HepG2 (cell line): ENCODE data around the gene KLHL35. TPM values are rescaled to one million over a fixed set of nuclear protein-coding genes. Genes with fewer than 3 reads are reported as not detected.

Source experiments
- CBX5 ChIP-seq: sonication (generic); formaldehyde crosslinking; IDR thresholded peaks from 2 replicates; pipeline ENCODE4 v1.4.0; 2020; ENCODE audit warnings: missing genetic modification reagents, borderline replicate concordance
- FOXO1 ChIP-seq: sonication (generic); formaldehyde crosslinking; IDR thresholded peaks from 2 replicates; pipeline ENCODE4 v1.4.0; 2020; ENCODE audit warnings: missing genetic modification reagents
- GABPB1 ChIP-seq: IDR thresholded peaks from 2 replicates; pipeline ENCODE4 v1.6.1; 2016; ENCODE audit warnings: mild to moderate bottlenecking, missing genetic modification reagents, moderate library complexity, missing compliant biosample characterization
- GATAD2A ChIP-seq: IDR thresholded peaks from 2 replicates; pipeline ENCODE4 v1.6.1; 2016
- HHEX ChIP-seq: IDR thresholded peaks from 2 replicates; pipeline ENCODE4 v1.6.1; 2016; ENCODE audit warnings: control low read depth
- HNF4A ChIP-seq: sonication (generic); formaldehyde crosslinking; IDR thresholded peaks from 2 replicates; pipeline ENCODE4 v1.4.0; 2020; ENCODE audit warnings: missing genetic modification reagents
- KAT2B ChIP-seq: fragments of 150-350 bp; IDR thresholded peaks from 2 replicates; pipeline ENCODE4 v1.6.1; 2014; ENCODE audit warnings: low read depth, low read length, borderline replicate concordance
- MTF1 ChIP-seq: sonication (generic); formaldehyde crosslinking; IDR thresholded peaks from 2 replicates; pipeline ENCODE4 v1.5.0; 2020; ENCODE audit warnings: missing genetic modification reagents
- RFXAP ChIP-seq: sonication (generic); formaldehyde crosslinking; IDR thresholded peaks from 2 replicates; pipeline ENCODE4 v1.4.0; 2020; ENCODE audit warnings: missing genetic modification reagents, borderline replicate concordance
- SAP130 ChIP-seq: IDR thresholded peaks from 2 replicates; pipeline ENCODE4 v1.6.1; 2016; ENCODE audit warnings: low read depth
- SMARCE1 ChIP-seq: fragments of 450-650 bp; IDR thresholded peaks from 2 replicates; pipeline ENCODE4 v1.6.1; 2017; ENCODE audit warnings: borderline replicate concordance
- SP4 ChIP-seq: sonication (generic); formaldehyde crosslinking; IDR thresholded peaks from 2 replicates; pipeline ENCODE4 v1.8.1; 2023; ENCODE audit warnings: mild to moderate bottlenecking, missing genetic modification reagents
- TCF7 ChIP-seq: sonication (generic); IDR thresholded peaks from 2 replicates; pipeline ENCODE4 v1.6.1; 2016; ENCODE audit warnings: antibody characterized with exemption, low read depth
- TGIF2 ChIP-seq: IDR thresholded peaks from 2 replicates; pipeline ENCODE4 v1.6.1; 2016; ENCODE audit warnings: control low read depth, missing compliant biosample characterization
- ZNF24 ChIP-seq: fragments of 450-650 bp; IDR thresholded peaks from 2 replicates; pipeline ENCODE4 v1.6.1; 2017; ENCODE audit warnings: antibody characterized with exemption, mild to moderate bottlenecking
- ZNF251 ChIP-seq: sonication (generic); formaldehyde crosslinking; IDR thresholded peaks from 2 replicates; pipeline ENCODE4 v1.9.0; 2021; ENCODE audit warnings: mild to moderate bottlenecking, missing genetic modification reagents
- ZNF292 ChIP-seq: sonication (generic); formaldehyde crosslinking; IDR thresholded peaks from 2 replicates; pipeline ENCODE4 v1.8.1; 2022; ENCODE audit warnings: mild to moderate bottlenecking, low read depth, missing genetic modification reagents, borderline replicate concordance
- ZNF780A ChIP-seq: sonication (generic); formaldehyde crosslinking; IDR thresholded peaks from 2 replicates; pipeline ENCODE4 v1.8.0; 2022; ENCODE audit warnings: mild to moderate bottlenecking, missing genetic modification reagents, moderate library complexity
- polyA plus RNA-seq, 8 experiments: library from polyadenylated mRNA; depleted of rRNA in 3 of 8; stranded (reverse) in 7 of 8; unstranded in 1 of 8; fragments of >200 nt; fragmentation: Illumina TruSeq in 4 of 8; extraction: Trizol in 4 of 8; gene quantifications; 2 replicates each; pipeline versions ENCODE4 v1.2.1 to v1.2.3, GENCODE V29; 2011 to 2016; ENCODE audit warnings: low read depth in 4 of 8, missing spikeins in 1 of 8, mixed read lengths in 1 of 8; ENCODE audit not compliant: insufficient read depth in 1 of 8
- total RNA-seq, 5 experiments: library from RNA; depleted of rRNA; stranded (reverse); fragments of >200 nt; fragmentation: Illumina TruSeq; extraction: Trizol; gene quantifications; 2 replicates each; pipeline ENCODE4 v1.2.3, GENCODE V29; 2016; ENCODE audit warnings: low read depth in 1 of 5
- TF ChIP-seq, protein P1 (sequence below): sonication (generic); formaldehyde crosslinking; IDR thresholded peaks from 2 replicates; pipeline ENCODE4 v1.5.1; 2020; ENCODE audit warnings: mild to moderate bottlenecking, missing genetic modification reagents, moderate library complexity
- TF ChIP-seq, protein P2 (sequence below): sonication (generic); formaldehyde crosslinking; IDR thresholded peaks from 2 replicates; pipeline ENCODE4 v1.5.0; 2020; ENCODE audit warnings: missing genetic modification reagents, mild to moderate bottlenecking, borderline replicate concordance
- TF ChIP-seq, protein P3 (sequence below): IDR thresholded peaks from 2 replicates; pipeline ENCODE4 v1.6.1; 2018; ENCODE audit warnings: missing genetic modification reagents, mild to moderate bottlenecking, missing compliant biosample characterization
- TF ChIP-seq, protein P4 (sequence below): sonication (generic); formaldehyde crosslinking; IDR thresholded peaks from 2 replicates; pipeline ENCODE4 v1.4.0; 2020; ENCODE audit warnings: missing genetic modification reagents, borderline replicate concordance
- TF ChIP-seq, protein P5 (sequence below): sonication (generic); formaldehyde crosslinking; IDR thresholded peaks from 2 replicates; pipeline ENCODE4 v1.9.0; 2021; ENCODE audit warnings: missing genetic modification reagents, borderline replicate concordance

The KLHL35 gene
- total and polyA plus RNA-seq, 2 of the 13 experiments (the other 11 are each of a cell fraction or from before 2014, with no cell fraction given): not detected

DNA sequence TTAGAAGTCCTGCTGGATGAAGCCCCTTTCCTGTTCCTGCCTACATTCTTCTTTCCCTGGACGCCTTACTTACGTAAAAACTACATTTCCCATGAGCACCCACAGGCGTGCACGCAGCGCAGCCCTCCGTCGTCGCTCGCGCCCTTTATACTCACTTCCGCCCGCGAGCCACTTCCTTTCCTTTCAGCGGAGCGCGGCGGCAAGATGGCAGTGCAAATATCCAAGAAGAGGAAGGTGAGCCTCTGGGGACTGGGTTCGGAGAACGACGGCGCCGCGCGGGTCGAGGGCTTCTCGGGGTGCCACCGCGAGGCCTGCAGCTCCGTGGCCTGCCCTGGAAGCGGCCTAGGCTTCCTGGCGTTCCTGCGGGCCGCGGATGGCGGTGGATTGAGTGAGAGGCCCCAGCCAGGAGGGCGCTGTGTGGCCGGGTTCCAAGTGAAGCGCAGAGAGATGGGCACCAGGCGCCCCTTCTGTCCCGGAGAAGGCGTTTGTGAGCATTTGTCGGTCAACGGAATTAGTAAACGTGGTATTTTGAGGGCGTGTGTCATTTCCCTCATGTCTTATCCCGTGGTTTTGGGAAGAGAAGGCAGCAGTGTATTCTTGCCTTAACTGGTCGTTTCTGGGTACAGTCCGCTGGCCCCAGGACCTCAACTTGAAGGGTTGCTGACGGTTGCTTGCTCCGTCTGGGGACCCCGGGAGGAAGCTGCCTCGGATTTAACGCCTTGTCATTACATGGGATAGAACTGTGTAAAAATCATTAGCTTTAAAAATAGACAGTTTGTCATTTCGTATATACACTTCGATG is 33.5 kb downstream of the KLHL35 start, which contains the start of gene RPS3 (continued):
- peak; percentile 17; the same call in 1 of the 2 replicates for TF ChIP-seq HNF4A (CRISPR knock-in tag)
- TF ChIP-seq, protein P1, sequence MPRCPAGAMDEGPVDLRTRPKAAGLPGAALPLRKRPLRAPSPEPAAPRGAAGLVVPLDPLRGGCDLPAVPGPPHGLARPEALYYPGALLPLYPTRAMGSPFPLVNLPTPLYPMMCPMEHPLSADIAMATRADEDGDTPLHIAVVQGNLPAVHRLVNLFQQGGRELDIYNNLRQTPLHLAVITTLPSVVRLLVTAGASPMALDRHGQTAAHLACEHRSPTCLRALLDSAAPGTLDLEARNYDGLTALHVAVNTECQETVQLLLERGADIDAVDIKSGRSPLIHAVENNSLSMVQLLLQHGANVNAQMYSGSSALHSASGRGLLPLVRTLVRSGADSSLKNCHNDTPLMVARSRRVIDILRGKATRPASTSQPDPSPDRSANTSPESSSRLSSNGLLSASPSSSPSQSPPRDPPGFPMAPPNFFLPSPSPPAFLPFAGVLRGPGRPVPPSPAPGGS: peak; percentile 90
- 0 out of 2 replicates have a peak, but pooled peaks have one; percentile 68 for TF ChIP-seq CBX5 (CRISPR knock-in tag)
- no peak for TF ChIP-seq ZNF24
- no peak for TF ChIP-seq KAT2B
- TF ChIP-seq ZNF780A (CRISPR knock-in tag): peak; percentile 73; the same call in 1 of the 2 replicates
- TF ChIP-seq, protein P2, sequence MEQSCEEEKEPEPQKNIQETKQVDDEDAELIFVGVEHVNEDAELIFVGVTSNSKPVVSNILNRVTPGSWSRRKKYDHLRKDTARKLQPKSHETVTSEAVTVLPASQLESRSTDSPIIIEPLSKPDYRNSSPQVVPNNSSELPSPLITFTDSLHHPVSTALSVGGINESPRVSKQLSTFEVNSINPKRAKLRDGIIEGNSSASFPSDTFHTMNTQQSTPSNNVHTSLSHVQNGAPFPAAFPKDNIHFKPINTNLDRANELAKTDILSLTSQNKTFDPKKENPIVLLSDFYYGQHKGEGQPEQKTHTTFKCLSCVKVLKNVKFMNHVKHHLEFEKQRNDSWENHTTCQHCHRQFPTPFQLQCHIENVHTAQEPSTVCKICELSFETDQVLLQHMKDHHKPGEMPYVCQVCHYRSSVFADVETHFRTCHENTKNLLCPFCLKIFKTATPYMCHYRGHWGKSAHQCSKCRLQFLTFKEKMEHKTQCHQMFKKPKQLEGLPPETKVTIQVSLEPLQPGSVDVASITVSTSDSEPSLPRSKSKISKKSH (CRISPR knock-in tag): peak; percentile 73; the same call in 1 of the 2 replicates
- peak; percentile 83 for TF ChIP-seq MTF1 (CRISPR knock-in tag)
- TF ChIP-seq, protein P3, sequence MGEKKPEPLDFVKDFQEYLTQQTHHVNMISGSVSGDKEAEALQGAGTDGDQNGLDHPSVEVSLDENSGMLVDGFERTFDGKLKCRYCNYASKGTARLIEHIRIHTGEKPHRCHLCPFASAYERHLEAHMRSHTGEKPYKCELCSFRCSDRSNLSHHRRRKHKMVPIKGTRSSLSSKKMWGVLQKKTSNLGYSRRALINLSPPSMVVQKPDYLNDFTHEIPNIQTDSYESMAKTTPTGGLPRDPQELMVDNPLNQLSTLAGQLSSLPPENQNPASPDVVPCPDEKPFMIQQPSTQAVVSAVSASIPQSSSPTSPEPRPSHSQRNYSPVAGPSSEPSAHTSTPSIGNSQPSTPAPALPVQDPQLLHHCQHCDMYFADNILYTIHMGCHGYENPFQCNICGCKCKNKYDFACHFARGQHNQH (CRISPR knock-in tag): peak; percentile 93
- TF ChIP-seq FOXO1: peak; percentile 18
- TF ChIP-seq TGIF2: peak; percentile 77; the same call in 1 of the 2 replicates
- TF ChIP-seq TCF7: no peak
- peak; percentile 86; the same call in 1 of the 2 replicates for TF ChIP-seq RFXAP (CRISPR knock-in tag)
- no peak for TF ChIP-seq ZNF251 (CRISPR knock-in tag)
- TF ChIP-seq, protein P4, sequence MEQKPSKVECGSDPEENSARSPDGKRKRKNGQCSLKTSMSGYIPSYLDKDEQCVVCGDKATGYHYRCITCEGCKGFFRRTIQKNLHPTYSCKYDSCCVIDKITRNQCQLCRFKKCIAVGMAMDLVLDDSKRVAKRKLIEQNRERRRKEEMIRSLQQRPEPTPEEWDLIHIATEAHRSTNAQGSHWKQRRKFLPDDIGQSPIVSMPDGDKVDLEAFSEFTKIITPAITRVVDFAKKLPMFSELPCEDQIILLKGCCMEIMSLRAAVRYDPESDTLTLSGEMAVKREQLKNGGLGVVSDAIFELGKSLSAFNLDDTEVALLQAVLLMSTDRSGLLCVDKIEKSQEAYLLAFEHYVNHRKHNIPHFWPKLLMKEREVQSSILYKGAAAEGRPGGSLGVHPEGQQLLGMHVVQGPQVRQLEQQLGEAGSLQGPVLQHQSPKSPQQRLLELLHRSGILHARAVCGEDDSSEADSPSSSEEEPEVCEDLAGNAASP (CRISPR knock-in tag): peak; percentile 88
- no peak for TF ChIP-seq ZNF292
- TF ChIP-seq SMARCE1: no peak
- no peak for TF ChIP-seq HHEX (CRISPR knock-in tag)
- TF ChIP-seq GATAD2A (CRISPR knock-in tag): peak; percentile 58
- peak; percentile 55; the same call in 1 of the 2 replicates for TF ChIP-seq SP4 (CRISPR knock-in tag)
- TF ChIP-seq GABPB1 (CRISPR knock-in tag): peak; percentile 98
- TF ChIP-seq, protein P5, sequence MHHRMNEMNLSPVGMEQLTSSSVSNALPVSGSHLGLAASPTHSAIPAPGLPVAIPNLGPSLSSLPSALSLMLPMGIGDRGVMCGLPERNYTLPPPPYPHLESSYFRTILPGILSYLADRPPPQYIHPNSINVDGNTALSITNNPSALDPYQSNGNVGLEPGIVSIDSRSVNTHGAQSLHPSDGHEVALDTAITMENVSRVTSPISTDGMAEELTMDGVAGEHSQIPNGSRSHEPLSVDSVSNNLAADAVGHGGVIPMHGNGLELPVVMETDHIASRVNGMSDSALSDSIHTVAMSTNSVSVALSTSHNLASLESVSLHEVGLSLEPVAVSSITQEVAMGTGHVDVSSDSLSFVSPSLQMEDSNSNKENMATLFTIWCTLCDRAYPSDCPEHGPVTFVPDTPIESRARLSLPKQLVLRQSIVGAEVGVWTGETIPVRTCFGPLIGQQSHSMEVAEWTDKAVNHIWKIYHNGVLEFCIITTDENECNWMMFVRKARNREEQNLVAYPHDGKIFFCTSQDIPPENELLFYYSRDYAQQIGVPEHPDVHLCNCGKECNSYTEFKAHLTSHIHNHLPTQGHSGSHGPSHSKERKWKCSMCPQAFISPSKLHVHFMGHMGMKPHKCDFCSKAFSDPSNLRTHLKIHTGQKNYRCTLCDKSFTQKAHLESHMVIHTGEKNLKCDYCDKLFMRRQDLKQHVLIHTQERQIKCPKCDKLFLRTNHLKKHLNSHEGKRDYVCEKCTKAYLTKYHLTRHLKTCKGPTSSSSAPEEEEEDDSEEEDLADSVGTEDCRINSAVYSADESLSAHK: 0 out of 2 replicates have a peak, but pooled peaks have one; percentile 40
- TF ChIP-seq SAP130 (CRISPR knock-in tag): peak; percentile 92
